B cell (primary cell): ENCODE data around the gene SLC9A7.

ENCODE experiments used
- CTCF ChIP-seq: fragments of 200-600 bp; IDR thresholded peaks from one replicate; pipeline ENCODE4 v1.8.0; 2022; ENCODE audit warnings: antibody characterized with exemption, mild to moderate bottlenecking
- EZH2 ChIP-seq: IDR thresholded peaks from 2 replicates; pipeline ENCODE4 v1.6.1; 2012; ENCODE audit warnings: borderline replicate concordance, low read depth, mild to moderate bottlenecking, moderate library complexity, low read length; ENCODE audit not compliant: insufficient read depth, poor library complexity, severe bottlenecking

- TF ChIP-seq CTCF (no peak), EZH2 (no peak)
Observed at GRCh38 chrX:46793386-46794143, 34.6 kb upstream of the SLC9A7 start.
